ENCODE measurements around the gene COPE.

Gene COPE

DNA sequence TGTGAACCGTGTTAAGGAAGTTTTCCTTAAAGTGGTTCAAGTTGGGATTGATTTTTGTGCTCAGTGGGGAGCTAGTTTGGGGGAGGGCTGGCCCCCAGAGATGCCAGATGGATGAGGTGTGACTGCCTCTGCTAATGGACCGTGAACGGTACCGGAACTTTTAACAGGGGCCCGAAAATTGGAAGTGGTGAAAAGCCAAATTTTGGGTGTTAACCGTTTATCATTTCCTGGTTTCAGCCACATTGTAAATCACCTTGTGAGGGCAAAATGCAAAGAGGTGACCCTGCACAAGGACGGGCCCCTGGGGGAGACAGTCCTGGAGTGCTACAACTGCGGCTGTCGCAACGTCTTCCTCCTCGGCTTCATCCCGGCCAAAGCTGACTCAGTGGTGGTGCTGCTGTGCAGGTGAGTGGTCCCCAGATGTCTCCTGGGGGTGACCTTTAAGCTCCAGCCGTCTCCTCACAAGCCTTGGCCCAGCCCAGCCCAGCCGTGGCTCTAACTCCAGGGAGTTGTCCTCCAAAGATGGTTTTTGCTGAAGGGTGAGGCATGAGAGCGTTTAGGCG lies 69.3 kb downstream of the COPE start:
- no peak for DNase-seq

All from NCI-H1048 (cell line).